HFF-Myc (cell line): ENCODE data around the gene CORO1C.
A peak's percentile ranks its signal among the peaks of the same experiment; 100 is the strongest.

Experiments used
- DNase-seq: peaks from one replicate; pipeline ENCODE4 v3.0.0-alpha.2; 2011; ENCODE audit warnings: low read depth; ENCODE audit errors: extremely low read depth
- H3K4me3 ChIP-seq: replicated peaks from 2 replicates; pipeline ENCODE4 v1.5.1; 2011; ENCODE audit warnings: low read depth, mild to moderate bottlenecking, control low read depth, low read length
- CTCF ChIP-seq: IDR thresholded peaks from 2 replicates; pipeline ENCODE4 v1.5.1; 2012; ENCODE audit warnings: mild to moderate bottlenecking, low read depth, low read length, control low read depth; ENCODE audit errors: missing control alignments

Gene CORO1C

GRCh38 chr12:108595711-108596647 lies 135.3 kb downstream of the CORO1C start:
- TF ChIP-seq CTCF, result no peak
- no peak for DNase-seq
- H3K4me3 ChIP-seq, result peak overlapping the region; percentile 87
